Fibroblast of pulmonary artery (primary cell): ENCODE measurements around the gene PDK4.

Experiments
- DNase-seq: peaks from one replicate; pipeline ENCODE4 v3.0.0-alpha.2; 2010; ENCODE audit warnings: low read depth
- H3K4me3 ChIP-seq: replicated peaks from 2 replicates; pipeline ENCODE4 v1.5.1; 2011; ENCODE audit warnings: low read depth, mild to moderate bottlenecking, control low read depth, low read length, moderate library complexity
- TF ChIP-seq, protein P1 (sequence below): IDR thresholded peaks from 2 replicates; pipeline ENCODE4 v1.5.1; 2011; ENCODE audit warnings: mild to moderate bottlenecking, control low read depth, low read length, inconsistent platforms; ENCODE audit errors: missing control alignments

Gene PDK4

DNA sequence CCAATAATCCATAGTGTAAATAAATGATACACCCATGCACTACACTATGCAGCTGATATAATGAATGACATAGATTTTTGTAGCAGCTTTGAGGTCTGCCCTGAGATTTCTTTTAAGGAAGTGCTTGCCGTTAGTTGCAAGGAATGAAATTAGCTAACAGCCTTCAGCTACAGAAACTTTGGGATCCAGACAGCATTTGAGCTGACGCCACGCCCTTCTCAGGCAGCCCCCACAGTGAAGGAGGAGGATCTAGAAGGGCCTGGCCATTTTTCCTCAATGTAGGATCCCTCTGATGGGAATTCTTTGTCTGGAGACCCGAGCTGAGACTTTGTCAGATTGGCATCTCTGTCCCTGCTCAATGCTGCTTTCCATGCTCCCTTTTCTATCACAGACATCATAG lies 6.1 kb upstream of the PDK4 start:
- no peak overlapping the region for H3K4me3 ChIP-seq
- DNase-seq, result no peak
- TF ChIP-seq, protein P1, sequence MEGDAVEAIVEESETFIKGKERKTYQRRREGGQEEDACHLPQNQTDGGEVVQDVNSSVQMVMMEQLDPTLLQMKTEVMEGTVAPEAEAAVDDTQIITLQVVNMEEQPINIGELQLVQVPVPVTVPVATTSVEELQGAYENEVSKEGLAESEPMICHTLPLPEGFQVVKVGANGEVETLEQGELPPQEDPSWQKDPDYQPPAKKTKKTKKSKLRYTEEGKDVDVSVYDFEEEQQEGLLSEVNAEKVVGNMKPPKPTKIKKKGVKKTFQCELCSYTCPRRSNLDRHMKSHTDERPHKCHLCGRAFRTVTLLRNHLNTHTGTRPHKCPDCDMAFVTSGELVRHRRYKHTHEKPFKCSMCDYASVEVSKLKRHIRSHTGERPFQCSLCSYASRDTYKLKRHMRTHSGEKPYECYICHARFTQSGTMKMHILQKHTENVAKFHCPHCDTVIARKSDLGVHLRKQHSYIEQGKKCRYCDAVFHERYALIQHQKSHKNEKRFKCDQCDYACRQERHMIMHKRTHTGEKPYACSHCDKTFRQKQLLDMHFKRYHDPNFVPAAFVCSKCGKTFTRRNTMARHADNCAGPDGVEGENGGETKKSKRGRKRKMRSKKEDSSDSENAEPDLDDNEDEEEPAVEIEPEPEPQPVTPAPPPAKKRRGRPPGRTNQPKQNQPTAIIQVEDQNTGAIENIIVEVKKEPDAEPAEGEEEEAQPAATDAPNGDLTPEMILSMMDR, result no peak

DNA sequence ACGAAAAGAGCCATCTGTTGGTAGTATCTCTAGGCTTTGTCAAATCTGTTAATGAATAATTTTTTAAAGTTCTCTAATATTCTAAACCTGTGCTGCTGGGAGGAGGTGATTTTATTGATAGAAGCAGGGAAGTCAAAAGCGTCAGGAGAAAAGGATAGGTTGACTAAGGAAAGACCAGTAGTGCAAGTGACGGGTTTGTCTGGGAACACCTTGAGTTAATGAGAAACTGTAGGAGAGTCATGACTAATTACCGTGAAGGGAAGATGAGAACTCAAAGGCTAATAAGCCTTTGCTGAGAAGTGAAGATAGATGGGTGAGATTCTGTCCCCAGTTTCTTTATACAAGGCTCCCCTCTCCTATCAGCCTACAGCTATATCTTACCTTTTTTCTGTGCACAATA lies 5.0 kb upstream of the PDK4 start:
- TF ChIP-seq, protein P1, result no peak
- no peak overlapping the region for H3K4me3 ChIP-seq
- DNase-seq, result no peak

DNA sequence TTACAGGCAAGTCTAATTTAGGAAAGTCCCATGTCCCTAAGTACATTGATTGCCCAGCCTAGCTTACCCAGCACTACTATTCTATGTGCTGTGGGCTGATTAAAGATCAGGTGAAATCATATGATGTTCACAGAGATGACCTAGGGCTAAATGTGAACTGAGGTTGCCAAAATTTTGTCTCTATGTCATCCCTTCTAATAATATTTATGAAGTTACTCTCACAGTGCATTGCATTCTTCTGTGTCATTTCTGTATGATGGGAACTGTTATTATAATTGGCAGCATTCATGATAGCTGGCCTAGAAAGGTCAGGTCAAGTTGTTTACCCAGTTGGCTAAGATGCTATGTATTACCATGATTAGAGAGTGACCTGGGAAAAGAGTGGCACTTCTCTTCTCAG lies 2.8 kb upstream of the PDK4 start:
- TF ChIP-seq, protein P1, result no peak
- DNase-seq, result no peak

DNA sequence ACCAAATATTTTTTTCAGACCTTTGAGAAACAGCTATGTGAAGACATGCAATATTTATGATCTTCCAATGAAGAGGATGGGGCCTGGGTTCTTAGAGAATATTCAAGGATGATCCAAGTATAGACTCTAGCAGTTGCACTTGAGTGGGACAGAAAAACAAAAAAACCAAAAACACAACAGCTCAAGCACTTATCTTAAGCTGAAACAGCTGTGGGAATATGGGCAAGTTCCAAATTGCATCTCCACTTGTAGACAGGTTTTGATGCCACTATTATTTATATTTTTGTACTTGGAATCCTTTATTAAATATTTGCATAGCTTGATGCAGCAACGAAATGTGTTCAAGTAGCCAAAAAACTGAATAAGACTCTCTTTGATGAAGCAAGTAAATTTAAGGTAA lies 2.2 kb upstream of the PDK4 start:
- H3K4me3 ChIP-seq, result no peak overlapping the region
- DNase-seq, result no peak
- TF ChIP-seq, protein P1, result no peak

More for the DNA sequence above, 2.8 kb upstream of the PDK4 start:
- no peak overlapping the region for H3K4me3 ChIP-seq

DNA sequence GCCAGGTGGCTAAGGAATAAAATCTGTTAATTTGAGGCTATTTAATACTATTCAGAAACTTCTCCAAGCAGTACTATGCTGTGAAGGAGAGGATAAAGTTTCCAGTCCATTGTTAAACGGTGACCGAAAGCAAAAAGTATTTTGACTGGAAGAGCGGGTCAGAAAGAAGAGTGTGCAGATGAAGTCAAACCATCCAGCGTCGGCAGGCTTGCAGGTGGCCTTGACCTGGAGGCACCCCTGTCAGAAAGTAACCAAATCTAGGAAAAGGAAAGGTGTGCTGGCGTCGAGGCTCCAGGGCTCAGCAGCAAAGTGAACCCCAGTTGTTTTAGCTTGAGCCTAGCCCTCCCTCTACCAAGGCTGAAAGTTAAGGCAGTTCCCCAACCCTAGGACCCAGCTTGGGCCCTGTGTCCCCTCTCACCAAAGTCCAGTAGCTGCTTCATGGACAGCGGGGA lies 544 bp downstream of the PDK4 start:
- TF ChIP-seq, protein P1, result no peak
- no peak for DNase-seq
- H3K4me3 ChIP-seq, result peak overlapping the region; percentile 76

DNA sequence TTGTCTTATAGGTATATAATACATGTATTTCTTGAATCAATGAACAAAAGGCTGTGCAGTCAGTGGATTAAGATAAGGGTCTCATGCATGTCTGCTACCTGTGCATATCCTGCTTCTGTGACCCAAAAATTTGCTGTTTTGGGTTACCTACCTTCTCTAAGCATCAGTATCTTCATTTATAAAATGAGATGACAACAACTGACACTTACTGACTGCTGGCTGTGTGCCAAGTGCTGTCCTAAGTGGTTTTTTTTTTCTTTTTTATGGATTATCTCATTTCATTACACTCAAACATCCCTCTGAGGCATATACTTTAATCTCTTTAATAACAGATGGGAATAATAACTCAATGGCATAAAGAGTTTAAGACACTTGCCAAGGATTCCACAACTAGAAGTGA lies 2.1 kb downstream of the PDK4 start:
- TF ChIP-seq, protein P1, result no peak
- no peak for DNase-seq
- peak overlapping the region; percentile 76 for H3K4me3 ChIP-seq

DNA sequence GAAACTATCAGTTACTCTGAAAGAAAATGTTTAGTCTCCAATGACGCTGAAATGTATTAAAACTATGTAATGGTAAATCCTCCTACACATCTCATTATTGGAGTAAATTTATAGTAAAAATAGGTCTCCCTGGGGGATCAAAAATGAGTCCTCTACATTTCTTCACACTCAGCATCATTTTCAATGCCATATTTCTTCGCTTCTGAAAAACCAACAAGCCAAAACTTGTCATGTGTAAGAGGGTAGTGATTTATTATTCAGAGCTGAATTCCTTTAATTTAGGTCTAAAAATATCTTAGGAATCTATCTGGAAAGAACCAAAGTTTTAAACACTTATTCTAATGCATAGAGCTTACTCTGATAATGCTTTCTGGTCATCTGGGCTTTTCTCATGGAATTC lies 3.0 kb downstream of the PDK4 start:
- TF ChIP-seq, protein P1, result no peak
- no peak for DNase-seq
- peak overlapping the region; percentile 76 for H3K4me3 ChIP-seq
